Activated T-cell treated with anti-CD3 and anti-CD28 coated beads, Interleukin-2, amount 50 U/mL, for 72 hours (primary cell): Measurements from ENCODE around the gene CARD11. TPM values are rescaled to one million over a fixed set of nuclear protein-coding genes. Genes with fewer than 3 reads are reported as not detected.

Experiments used
- ATAC-seq, 2 donors: fragments of 150-1000 bp; cut with Tn5 transposase; replicated peaks in 1 of 2; 2 replicates each; pipeline ENCODE4 v1.10.0; 2021; ENCODE audit warnings: moderate library complexity in 2 of 2, mild to moderate bottlenecking in 1 of 2
- DNase-seq, 2 donors: peaks; one replicate each; pipeline ENCODE4 v3.0.0; 2021 to 2022; ENCODE audit warnings: mixed read lengths in 1 of 2
- H3K27ac Mint-ChIP-seq: one replicate; pipeline ENCODE4 v1.8.0; 2022; ENCODE audit warnings: mild to moderate bottlenecking, moderate library complexity, mixed read lengths
- H3K27me3 Mint-ChIP-seq: one replicate; pipeline ENCODE4 v1.8.0; 2022; ENCODE audit warnings: low read depth, mixed read lengths
- H3K36me3 Mint-ChIP-seq, 2 donors: one replicate each; pipeline ENCODE4 v1.8.0; 2022; ENCODE audit warnings: mixed read lengths in 2 of 2, mild to moderate bottlenecking in 1 of 2; ENCODE audit not compliant: insufficient read depth in 2 of 2
- H3K4me1 Mint-ChIP-seq: one replicate; pipeline ENCODE4 v1.8.0; 2022; ENCODE audit warnings: low read depth, mixed read lengths
- H3K4me3 Mint-ChIP-seq, 2 donors: one replicate each; pipeline ENCODE4 v1.8.0; 2022; ENCODE audit warnings: mild to moderate bottlenecking in 2 of 2, mixed read lengths in 2 of 2, moderate library complexity in 2 of 2
- H3K9me3 Mint-ChIP-seq, 2 donors: one replicate each; pipeline ENCODE4 v1.8.0; 2022; ENCODE audit warnings: mixed read lengths in 2 of 2
- total RNA-seq, 2 donors: library from RNA; stranded (reverse); gene quantifications; one replicate each; pipeline ENCODE4 v1.2.3, GENCODE V29; 2022

Gene CARD11
- total RNA-seq, 2 donors from 2014 or later = 101 to 114 TPM

DNA sequence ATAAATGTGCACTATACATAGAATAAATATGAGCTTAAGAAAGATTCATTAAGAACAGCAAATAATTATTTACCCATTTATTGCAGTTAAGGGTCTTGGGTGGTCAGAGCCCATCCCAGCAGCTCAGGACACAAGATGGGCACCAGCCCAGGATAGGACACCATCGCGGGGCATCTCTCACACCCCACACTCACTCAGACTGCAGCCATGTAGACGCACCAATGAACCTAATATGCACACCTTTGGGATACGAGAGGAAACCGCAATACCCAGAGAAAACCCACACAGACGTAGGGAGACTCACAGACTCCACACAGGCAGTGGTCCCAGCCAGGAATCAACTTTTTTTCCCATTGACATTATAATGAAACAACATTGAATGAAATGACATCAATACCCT is 36.0 kb downstream of the CARD11 start:
- H3K4me3 Mint-ChIP-seq = no peak overlapping the region
- H3K36me3 Mint-ChIP-seq = peaks cover 3 to 17% of the 10 kb centered on the region in 2 donors
- no peaks in the 10 kb centered on the region for H3K9me3 Mint-ChIP-seq
- ATAC-seq (no peak), DNase-seq (no peak)
- no peaks in the 10 kb centered on the region for H3K27me3 Mint-ChIP-seq
- peak overlapping the region; percentile 79 for H3K27ac Mint-ChIP-seq
- peaks cover 48% of the 10 kb centered on the region for H3K4me1 Mint-ChIP-seq

- Mint-ChIP-seq H3K4me3 (no peak overlapping the region), H3K9me3 (no peaks in the 10 kb centered on the region), H3K27ac (no peak overlapping the region), H3K27me3 (no peaks in the 10 kb centered on the region), H3K4me1 (peaks cover 24% of the 10 kb centered on the region), H3K36me3 (peaks cover 3 to 23% of the 10 kb centered on the region in 2 donors)
- ATAC-seq (no peak), DNase-seq (no peak)
Observed at GRCh38 chr7:3005257-3005656, 38.4 kb downstream of the CARD11 start.

GRCh38 chr7:3003936-3004335 is 39.7 kb downstream of the CARD11 start:
- Mint-ChIP-seq H3K4me1 (peaks cover 26% of the 10 kb centered on the region), H3K36me3 (peaks cover 3 to 18% of the 10 kb centered on the region in 2 donors)

DNA sequence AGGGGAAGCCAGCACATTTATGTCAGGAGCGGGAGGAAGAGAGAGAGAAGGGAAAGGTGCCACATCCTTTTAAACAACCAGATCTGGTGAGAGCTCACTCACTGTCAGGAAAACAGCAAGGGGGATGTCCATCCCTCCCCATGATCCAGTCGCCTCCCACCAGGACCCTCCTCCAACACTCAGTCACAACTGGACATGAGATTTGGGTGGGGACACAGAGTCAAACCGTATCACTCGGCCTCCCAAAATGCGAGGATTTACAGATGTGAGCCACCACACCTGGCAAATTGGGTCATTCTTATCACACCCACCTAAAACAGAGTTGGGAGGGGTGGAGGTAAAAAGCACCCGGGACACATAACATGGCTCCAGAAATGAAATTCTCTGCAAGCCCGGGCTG is 41.0 kb downstream of the CARD11 start:
- peaks cover 16% of the 10 kb centered on the region for H3K4me1 Mint-ChIP-seq
- DNase-seq = no peak
- no peaks in the 10 kb centered on the region for H3K27me3 Mint-ChIP-seq
- H3K36me3 Mint-ChIP-seq = peaks cover 3 to 19% of the 10 kb centered on the region in 2 donors
- ATAC-seq = no peak
- no peak overlapping the region for H3K27ac Mint-ChIP-seq
- H3K9me3 Mint-ChIP-seq = no peaks in the 10 kb centered on the region
- H3K4me3 Mint-ChIP-seq = no peak overlapping the region

More at GRCh38 chr7:3003936-3004335, 39.7 kb downstream of the CARD11 start:
- DNase-seq (no peak), ATAC-seq (peak in 1 of 2 donors; percentile 32)
- H3K4me3 Mint-ChIP-seq = no peak overlapping the region
- H3K9me3 Mint-ChIP-seq = no peaks in the 10 kb centered on the region
- no peak overlapping the region for H3K27ac Mint-ChIP-seq
- H3K27me3 Mint-ChIP-seq = no peaks in the 10 kb centered on the region

- Mint-ChIP-seq H3K27me3 (no peaks in the 10 kb centered on the region), H3K4me1 (peaks cover 13% of the 10 kb centered on the region), H3K27ac (peak overlapping the region; percentile 28), H3K4me3 (no peak overlapping the region), H3K9me3 (peaks cover 1 to 3% of the 10 kb centered on the region in 2 donors), H3K36me3 (peaks cover 12 to 25% of the 10 kb centered on the region in 2 donors)
- ATAC-seq (no peak), DNase-seq (no peak)
Observed at GRCh38 chr7:3000566-3000965, 43.1 kb downstream of the CARD11 start.

- peaks cover 13% of the 10 kb centered on the region for H3K4me1 Mint-ChIP-seq
- no peaks in the 10 kb centered on the region for H3K27me3 Mint-ChIP-seq
- no peak overlapping the region for H3K4me3 Mint-ChIP-seq
- DNase-seq = no peak
- peaks cover 24 to 40% of the 10 kb centered on the region in 2 donors for H3K36me3 Mint-ChIP-seq
- H3K27ac Mint-ChIP-seq = peak overlapping the region; percentile 60
- ATAC-seq = no peak
- peaks cover 6 to 11% of the 10 kb centered on the region in 2 donors for H3K9me3 Mint-ChIP-seq
Observed at GRCh38 chr7:2999078-2999500, 44.6 kb downstream of the CARD11 start.

DNA sequence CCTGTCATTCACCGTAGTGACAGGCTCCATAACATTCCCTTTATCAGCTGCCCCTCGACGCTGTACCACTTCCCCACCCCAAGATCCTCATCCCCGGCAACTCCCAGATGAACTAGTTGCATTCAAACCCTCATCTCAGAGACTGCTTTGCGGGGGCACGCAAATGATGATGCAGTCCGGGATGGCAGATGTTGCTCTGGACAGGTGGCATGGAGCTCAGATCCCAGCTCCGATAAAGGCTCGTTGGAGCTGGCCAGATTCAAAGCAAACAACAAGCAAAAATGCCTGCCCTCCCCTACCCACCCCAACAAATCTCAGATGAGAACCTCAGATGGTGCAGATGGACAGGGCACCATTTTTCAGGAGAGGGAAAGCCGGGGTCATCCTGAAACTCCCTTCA is 46.7 kb downstream of the CARD11 start:
- ATAC-seq (no peak), DNase-seq (no peak)
- Mint-ChIP-seq H3K36me3 (peaks cover 32 to 50% of the 10 kb centered on the region in 2 donors), H3K27me3 (no peaks in the 10 kb centered on the region), H3K9me3 (peaks cover 6 to 12% of the 10 kb centered on the region in 2 donors), H3K4me1 (peaks cover 13% of the 10 kb centered on the region), H3K27ac (no peak overlapping the region), H3K4me3 (no peak overlapping the region)

DNA sequence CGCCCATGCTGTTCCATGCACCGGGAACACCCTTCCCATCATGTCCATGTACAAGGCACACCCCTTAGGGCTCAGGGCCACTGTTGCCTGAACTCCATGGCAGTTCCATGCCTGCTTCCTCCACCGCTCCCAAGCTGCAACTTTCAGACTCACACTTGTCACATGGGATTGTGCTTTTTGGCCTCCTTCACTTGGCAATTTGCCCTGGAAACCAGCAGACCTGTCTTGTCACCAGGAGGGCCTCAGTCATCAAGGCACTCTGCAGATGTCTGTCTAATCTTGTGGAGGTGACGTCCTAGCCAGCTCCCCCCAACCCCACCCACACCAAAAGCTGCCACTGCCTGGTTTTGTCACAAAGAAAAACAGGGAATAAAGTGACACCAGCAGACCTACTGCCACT is 47.5 kb downstream of the CARD11 start:
- peaks cover 38 to 51% of the 10 kb centered on the region in 2 donors for H3K36me3 Mint-ChIP-seq
- no peak for DNase-seq
- no peak overlapping the region for H3K4me3 Mint-ChIP-seq
- no peaks in the 10 kb centered on the region for H3K27me3 Mint-ChIP-seq
- H3K4me1 Mint-ChIP-seq = peaks cover 13% of the 10 kb centered on the region
- no peak for ATAC-seq
- no peak overlapping the region for H3K27ac Mint-ChIP-seq
- peaks cover 7 to 15% of the 10 kb centered on the region in 2 donors for H3K9me3 Mint-ChIP-seq

GRCh38 chr7:2993868-2994267 is 49.8 kb downstream of the CARD11 start:
- Mint-ChIP-seq H3K27ac (no peak overlapping the region), H3K9me3 (peaks cover 8 to 17% of the 10 kb centered on the region in 2 donors)

DNA sequence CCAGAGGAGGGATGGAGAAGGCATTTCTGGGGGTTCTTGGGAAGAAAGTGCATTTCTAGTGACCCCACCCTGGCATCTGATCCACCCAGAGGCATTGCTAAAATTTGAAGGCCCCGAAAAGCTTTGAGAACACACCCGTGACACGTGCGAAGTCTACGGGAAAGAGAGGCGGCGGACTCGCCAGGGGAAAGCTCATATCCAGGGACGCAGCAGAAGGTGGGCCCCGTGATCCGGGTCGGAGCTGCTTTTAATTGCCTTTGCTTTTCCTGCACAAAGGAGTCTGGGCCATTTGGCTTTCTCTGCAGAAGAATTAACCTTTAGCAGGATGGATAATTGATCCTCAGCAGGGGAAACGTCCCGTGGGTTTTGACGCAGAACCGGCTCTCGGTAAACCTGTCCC is 50.3 kb downstream of the CARD11 start:
- Mint-ChIP-seq H3K36me3 (peaks cover 46 to 69% of the 10 kb centered on the region in 2 donors), H3K27ac (no peak overlapping the region), H3K9me3 (peaks cover 8 to 17% of the 10 kb centered on the region in 2 donors), H3K27me3 (no peaks in the 10 kb centered on the region), H3K4me1 (peaks cover 4% of the 10 kb centered on the region), H3K4me3 (no peak overlapping the region)
- ATAC-seq (no peak), DNase-seq (no peak)

More at GRCh38 chr7:2993868-2994267, 49.8 kb downstream of the CARD11 start:
- DNase-seq (no peak), ATAC-seq (no peak)
- Mint-ChIP-seq H3K4me1 (peaks cover under 1% of the 10 kb centered on the region), H3K36me3 (peaks cover 43 to 66% of the 10 kb centered on the region in 2 donors), H3K27me3 (no peaks in the 10 kb centered on the region), H3K4me3 (no peak overlapping the region)

DNA sequence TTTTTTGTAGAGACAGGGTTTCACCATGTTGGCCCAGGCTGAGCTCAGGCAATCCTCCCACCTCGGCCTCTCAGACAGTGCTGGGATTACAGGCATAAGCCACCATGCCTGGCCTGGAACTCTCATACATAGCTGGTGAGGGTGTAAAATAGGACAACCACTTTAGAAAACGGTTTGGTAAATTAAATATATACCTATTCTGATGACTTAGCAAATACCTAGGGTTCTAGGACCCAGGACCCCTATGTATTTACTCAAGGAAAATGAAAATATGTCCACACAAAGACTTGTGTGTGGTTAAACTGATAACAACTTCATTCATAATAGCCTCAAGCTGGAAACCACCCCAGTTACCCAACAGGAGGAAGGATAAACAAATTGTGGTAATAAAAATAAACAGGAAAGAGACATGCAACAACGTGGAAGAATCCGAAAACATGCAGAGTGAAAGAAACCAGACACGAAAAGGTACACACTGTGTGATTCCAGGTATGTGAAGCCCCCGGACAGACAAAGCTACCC is 52.7 kb downstream of the CARD11 start:
- H3K4me1 Mint-ChIP-seq = peaks cover 26% of the 10 kb centered on the region
- no peak overlapping the region for H3K27ac Mint-ChIP-seq

GRCh38 chr7:2986561-2986960 is 57.1 kb downstream of the CARD11 start:
- no peak for DNase-seq
- Mint-ChIP-seq H3K4me3 (no peak overlapping the region), H3K4me1 (peaks cover 60% of the 10 kb centered on the region), H3K36me3 (peaks cover 11 to 28% of the 10 kb centered on the region in 2 donors), H3K9me3 (peaks cover 2% of the 10 kb centered on the region in 2 donors), H3K27ac (peak overlapping the region; percentile 45), H3K27me3 (no peaks in the 10 kb centered on the region)
- no peak for ATAC-seq

More for the DNA sequence above, 52.7 kb downstream of the CARD11 start:
- peaks cover 7 to 15% of the 10 kb centered on the region in 2 donors for H3K9me3 Mint-ChIP-seq
- H3K4me3 Mint-ChIP-seq = no peak overlapping the region
- ATAC-seq (no peak), DNase-seq (no peak)
- peaks cover 38 to 60% of the 10 kb centered on the region in 2 donors for H3K36me3 Mint-ChIP-seq
- no peaks in the 10 kb centered on the region for H3K27me3 Mint-ChIP-seq

DNA sequence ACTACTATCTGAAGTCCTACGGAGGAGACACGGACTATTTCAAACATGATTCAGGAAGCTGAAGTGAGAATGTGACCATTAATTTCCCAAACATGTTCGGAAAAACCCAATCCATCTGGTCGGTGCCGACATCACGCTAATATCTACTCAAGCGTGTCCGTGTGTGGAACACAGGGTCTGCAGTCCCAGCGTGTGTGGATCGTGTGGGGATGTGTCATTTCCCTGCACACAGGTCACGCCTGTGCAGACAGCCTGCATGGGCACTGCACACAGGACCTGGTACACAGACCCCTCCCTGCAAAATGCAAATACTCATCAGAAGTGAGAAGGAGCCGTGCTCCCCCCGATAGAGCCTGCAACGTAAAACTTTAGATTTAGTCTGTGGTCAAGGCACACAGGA is 57.8 kb downstream of the CARD11 start:
- Mint-ChIP-seq H3K4me1 (peaks cover 67% of the 10 kb centered on the region), H3K27ac (peak overlapping the region; percentile 50), H3K9me3 (no peaks in the 10 kb centered on the region), H3K36me3 (peaks cover 11 to 25% of the 10 kb centered on the region in 2 donors), H3K27me3 (no peaks in the 10 kb centered on the region), H3K4me3 (no peak overlapping the region)
- ATAC-seq (no peak), DNase-seq (no peak)

DNA sequence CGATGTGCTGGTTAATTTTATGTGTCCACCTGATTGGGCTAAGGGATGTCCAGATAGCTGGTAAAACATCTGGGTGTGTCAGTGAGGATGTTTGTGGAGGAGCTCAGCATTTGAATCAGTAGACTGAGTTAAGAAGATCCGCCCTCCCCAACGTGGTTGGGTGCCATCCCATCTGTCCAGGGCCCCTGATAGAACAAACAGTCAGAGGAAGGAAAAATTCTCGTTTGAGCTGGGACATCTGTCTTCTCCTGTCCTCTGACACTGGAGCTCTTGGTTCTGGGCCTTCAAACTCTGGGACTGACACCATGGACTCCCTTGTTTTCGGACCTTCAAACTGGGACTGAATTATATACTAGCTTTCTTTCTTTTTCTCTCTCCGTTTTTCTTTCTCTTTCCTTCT is 59.6 kb downstream of the CARD11 start:
- Mint-ChIP-seq H3K4me1 (peaks cover 85% of the 10 kb centered on the region), H3K4me3 (no peak overlapping the region), H3K9me3 (no peaks in the 10 kb centered on the region), H3K27me3 (no peaks in the 10 kb centered on the region), H3K27ac (peak overlapping the region; percentile 79), H3K36me3 (peaks cover 9 to 18% of the 10 kb centered on the region in 2 donors)
- DNase-seq (no peak), ATAC-seq (no peak)
